GM12878 (cell line): ENCODE results near the gene OTC. TPM values are rescaled to one million over a fixed set of nuclear protein-coding genes. Genes with fewer than 3 reads are reported as not detected.

ENCODE experiments used
- ATAC-seq: fragments of 200-7000 bp; cut with Tn5 transposase; 3 replicates; pipeline ENCODE4 v1.9.1; 2020; ENCODE audit warnings: mild to moderate bottlenecking, moderate library complexity
- BruUV-seq: library from RNA; stranded (reverse); fragments of 400-500 nt; replicated peaks from 2 replicates; lab custom pipeline; 2021; lab: Mats Ljungman, UMichigan
- CTCF ChIA-PET: fragments of 300-600 bp; sonication (Branson Sonifier 250); formaldehyde crosslinking; extraction: SDS; loops from one replicate; lab custom pipeline; 2021; ENCODE audit warnings: inconsistent platforms; lab: Yijun Ruan, JAX
- POLR2A ChIA-PET: fragments of 350-600 bp; formaldehyde crosslinking; extraction: SDS; loops from one replicate; lab custom pipeline; 2021; ENCODE audit warnings: inconsistent platforms; lab: Charles Lee
- RAD21 ChIA-PET: fragments of 300-600 bp; sonication (Branson Sonifier 250); formaldehyde crosslinking; loops from one replicate; lab custom pipeline; 2023; ENCODE audit warnings: antibody characterized with exemption; ENCODE audit not compliant: unreplicated experiment; lab: Charles Lee
- SMC1A ChIA-PET: fragments of 300-600 bp; sonication (Branson Sonifier 250); formaldehyde crosslinking; loops from one replicate; lab custom pipeline; 2023; ENCODE audit not compliant: unreplicated experiment, uncharacterized antibody; lab: Charles Lee
- DNase-seq: peaks from one replicate; pipeline ENCODE4 v3.0.0-alpha.2; 2011; ENCODE audit warnings: low read depth, low spot score
- FAIRE-seq: peaks from 3 replicates; lab custom pipeline; 2011; peaks lifted over from hg19 to GRCh38; lab: Jason Lieb, UNC
- H2AFZ ChIP-seq: 2 replicates; pipeline ENCODE4 v1.6.0; 2011; ENCODE audit warnings: low read depth, low read length, control low read depth; ENCODE audit not compliant: control insufficient read depth
- H3K27ac ChIP-seq: 2 replicates; pipeline ENCODE4 v1.5.1; 2011; ENCODE audit warnings: control low read depth; ENCODE audit not compliant: control insufficient read depth, insufficient read depth
- H3K27me3 ChIP-seq, 2 experiments: replicated peaks in 1 of 2; 2 replicates each; pipeline versions ENCODE4 v1.6.0 to v1.6.1; 2011; ENCODE audit warnings: low read length in 1 of 2; ENCODE audit not compliant: control insufficient read depth in 2 of 2, insufficient read depth in 2 of 2
- H3K36me3 ChIP-seq, 2 experiments: 2 replicates each; pipeline ENCODE4 v1.5.1; 2011; ENCODE audit warnings: low read length in 1 of 2; ENCODE audit not compliant: control insufficient read depth in 2 of 2, insufficient read depth in 2 of 2
- H3K4me1 ChIP-seq: 2 replicates; pipeline ENCODE4 v1.6.1; 2011; ENCODE audit warnings: mild to moderate bottlenecking, low read length, moderate library complexity, mixed read lengths; ENCODE audit not compliant: control insufficient read depth, insufficient read depth
- H3K4me2 ChIP-seq: 2 replicates; pipeline ENCODE4 v1.6.0; 2011; ENCODE audit warnings: control low read depth; ENCODE audit not compliant: control insufficient read depth, insufficient read depth
- H3K4me3 ChIP-seq: fragments of 200-600 bp; sonication (generic); 2 replicates; pipeline ENCODE4 v1.5.1; 2016
- H3K79me2 ChIP-seq: 2 replicates; pipeline ENCODE4 v1.6.0; 2011; ENCODE audit warnings: low read length; ENCODE audit not compliant: control insufficient read depth, insufficient read depth
- H3K9ac ChIP-seq: 2 replicates; pipeline ENCODE4 v1.8.0; 2011; ENCODE audit warnings: low read length, control low read depth, mixed read lengths; ENCODE audit not compliant: control insufficient read depth, insufficient read depth
- H3K9me3 ChIP-seq: replicated peaks from 3 replicates; pipeline ENCODE4 v1.5.1; 2011; ENCODE audit warnings: mild to moderate bottlenecking, low read length; ENCODE audit not compliant: control insufficient read depth, insufficient read depth
- H4K20me1 ChIP-seq: 2 replicates; pipeline ENCODE4 v1.6.0; 2011; ENCODE audit not compliant: control insufficient read depth, insufficient read depth
- BRCA1 ChIP-seq: IDR thresholded peaks from 2 replicates; pipeline ENCODE4 v1.6.1; 2011; ENCODE audit warnings: low read depth, low read length, improper control_type of control experiment
- CBX5 ChIP-seq: sonication (generic); IDR thresholded peaks from 2 replicates; pipeline ENCODE4 v1.6.1; 2016; ENCODE audit warnings: low read depth, moderate library complexity, mild to moderate bottlenecking, inconsistent platforms
- CHD2 ChIP-seq: IDR thresholded peaks from 2 replicates; pipeline ENCODE4 v1.6.1; 2011; ENCODE audit warnings: low read depth, low read length, improper control_type of control experiment, borderline replicate concordance
- ETV6 ChIP-seq, 2 experiments: fragments of 450-650 bp in 1 of 2; IDR thresholded peaks in 1 of 2; conservative IDR thresholded peaks in 1 of 2; 2 replicates each; pipeline ENCODE4 v1.6.1; 2014; ENCODE audit warnings: antibody characterized with exemption in 1 of 2, borderline replicate concordance in 1 of 2, low read depth in 1 of 2, mild to moderate bottlenecking in 1 of 2, moderate library complexity in 1 of 2
- GABPA ChIP-seq: IDR thresholded peaks from 2 replicates; pipeline ENCODE4 v1.6.1; 2014; ENCODE audit warnings: antibody characterized with exemption, low read depth, mild to moderate bottlenecking, inconsistent platforms
- IKZF2 ChIP-seq, 2 experiments: fragments of 450-650 bp; IDR thresholded peaks; 2 replicates each; pipeline ENCODE4 v1.6.1; 2017; ENCODE audit warnings: mild to moderate bottlenecking in 2 of 2, moderate library complexity in 2 of 2
- KAT2A ChIP-seq: conservative IDR thresholded peaks from 2 replicates; pipeline ENCODE4 v1.6.1; 2011; ENCODE audit warnings: low read depth, low read length; ENCODE audit not compliant: control insufficient read depth
- MEF2A ChIP-seq: IDR thresholded peaks from 2 replicates; pipeline ENCODE4 v1.6.1; 2011; ENCODE audit warnings: low read depth, mild to moderate bottlenecking, low read length, moderate library complexity; ENCODE audit not compliant: insufficient read depth
- NFYB ChIP-seq: IDR thresholded peaks from 2 replicates; pipeline ENCODE4 v1.6.1; 2011; ENCODE audit warnings: low read depth, mild to moderate bottlenecking, low read length, improper control_type of control experiment, moderate library complexity; ENCODE audit not compliant: insufficient read depth
- POLR2AphosphoS2 ChIP-seq: IDR thresholded peaks from 2 replicates; pipeline ENCODE4 v1.6.1; 2011; ENCODE audit warnings: low read depth, mild to moderate bottlenecking, low read length, improper control_type of control experiment, moderate library complexity
- SP1 ChIP-seq: IDR thresholded peaks from one replicate; pipeline ENCODE4 v1.6.1; 2011; ENCODE audit warnings: low read depth, low read length
- STAT3 ChIP-seq: IDR thresholded peaks from 2 replicates; pipeline ENCODE4 v1.6.1; 2011; ENCODE audit warnings: low read depth, low read length, improper control_type of control experiment
- SUPT20H ChIP-seq: IDR thresholded peaks from 2 replicates; pipeline ENCODE4 v1.6.1; 2011; ENCODE audit warnings: low read depth, mild to moderate bottlenecking, low read length, moderate library complexity, borderline replicate concordance; ENCODE audit not compliant: control insufficient read depth
- TAF1 ChIP-seq: IDR thresholded peaks from 2 replicates; pipeline ENCODE4 v1.6.1; 2011; ENCODE audit warnings: mild to moderate bottlenecking, low read depth, low read length, borderline replicate concordance
- WRNIP1 ChIP-seq: IDR thresholded peaks from 2 replicates; pipeline ENCODE4 v1.6.1; 2011; ENCODE audit warnings: low read depth, low read length, improper control_type of control experiment, borderline replicate concordance
- ZBED1 ChIP-seq: IDR thresholded peaks from 2 replicates; pipeline ENCODE4 v1.6.1; 2016; ENCODE audit warnings: borderline replicate concordance
- WGBS: methylation state at CpG from one replicate; pipeline ENCODE4 v1.1.6; 2016; ENCODE audit warnings: low lambda C conversion rate; ENCODE audit not compliant: insufficient replicate concordance, insufficient coverage; ENCODE audit errors: missing lambda C conversion rate; 5-methylcytosine and 5-hydroxymethylcytosine counted together
- in situ Hi-C: fragments of 300-500 bp; cut with MboI; formaldehyde crosslinking; loops from 9 replicates; pipeline ENCODE4 v1.14.3; 2018; ENCODE audit warnings: mixed read lengths
- intact Hi-C: fragments of 100-400 bp; cut with micrococcal nuclease; formaldehyde crosslinking; loops from one replicate; pipeline ENCODE4 v1.14.2; 2022; ENCODE audit not compliant: unreplicated experiment
- polyA plus RNA-seq, 11 experiments: library from polyadenylated mRNA; depleted of rRNA in 4 of 11; unstranded in 6 of 11; stranded (reverse) in 5 of 11; fragments of >200 nt; fragmentation: Nextera tagmentation in 4 of 11; fragmentation: Illumina TruSeq in 1 of 11; extraction: Ambion mirVana in 4 of 11; extraction: Trizol in 1 of 11; gene quantifications; 1 replicate in 1 of 11; 2 replicates in 10 of 11; pipeline versions ENCODE4 v1.2.1 to v1.2.3, GENCODE V29; 2011 to 2016; ENCODE audit warnings: inconsistent platforms in 2 of 11, missing spikeins in 2 of 11, low read depth in 1 of 11
- total RNA-seq, 4 experiments: library from RNA; depleted of rRNA in 3 of 4; stranded (reverse); fragments of >200 nt in 3 of 4; fragmentation: Illumina TruSeq in 1 of 4; extraction: Trizol in 1 of 4; gene quantifications; 2 replicates each; pipeline versions ENCODE4 v1.2.1 to v1.2.3, GENCODE V29; 2013 to 2021
- TF ChIP-seq, protein P1 (sequence below): IDR thresholded peaks from 2 replicates; pipeline ENCODE4 v1.6.1; 2012; ENCODE audit warnings: low read depth, low read length, improper control_type of control experiment
- TF ChIP-seq, protein P2 (sequence below): fragments of 450-650 bp; formaldehyde crosslinking; IDR thresholded peaks from 2 replicates; pipeline ENCODE4 v1.4.0; 2022; ENCODE audit warnings: mild to moderate bottlenecking, moderate library complexity

Gene OTC
- total and polyA plus RNA-seq, 10 of the 15 experiments (the other 5 are each of a cell fraction or from before 2014, with no cell fraction given): not detected

DNA sequence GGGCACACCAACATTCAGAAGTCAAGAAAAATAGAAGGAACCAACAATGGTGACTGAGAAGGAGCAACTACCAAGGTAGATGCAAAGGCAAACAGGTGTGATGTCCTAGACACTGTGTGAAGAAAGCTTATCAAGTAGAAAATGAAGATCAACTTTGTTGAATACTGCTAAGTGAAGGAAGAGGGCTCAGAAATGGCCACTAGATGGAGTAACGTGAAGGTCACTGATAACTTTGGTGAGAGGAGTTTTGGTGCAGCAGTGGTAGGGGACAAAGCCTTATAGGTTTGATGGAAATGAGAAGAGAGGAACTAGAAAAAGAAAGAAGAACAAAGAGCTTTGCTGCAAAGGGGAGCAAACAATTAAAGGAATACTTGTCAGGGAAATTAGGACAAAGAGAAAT lies 23.5 kb downstream of the OTC start (continued):
- TF ChIP-seq BRCA1 (no peak), SP1 (no peak), GABPA (no peak)

DNA sequence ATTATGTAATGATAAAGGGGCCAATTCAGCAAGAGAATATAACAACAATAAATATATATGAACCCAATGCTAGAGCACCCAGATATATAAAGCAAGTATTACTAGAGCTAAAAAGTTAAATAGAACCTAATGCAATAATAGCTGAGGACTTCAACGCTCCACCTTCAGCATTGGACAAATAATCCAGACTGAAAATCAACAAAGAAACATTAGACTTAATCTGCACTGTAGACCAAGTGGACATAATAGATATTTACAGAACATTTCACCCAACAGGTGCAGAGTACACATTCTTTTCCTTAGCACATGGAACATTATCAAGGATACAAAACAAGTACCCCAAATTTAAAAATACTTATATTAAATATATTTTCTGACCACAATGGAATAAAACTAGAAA lies 24.3 kb downstream of the OTC start:
- Histone ChIP-seq H2AFZ (no peak overlapping the region), H3K27me3 (peaks cover 0 to 3% of the 10 kb centered on the region in 2 experiments; a peak in 1 of 4 replicates), H3K9ac (no peak overlapping the region), H3K36me3 (no peaks in the 10 kb centered on the region), H3K4me1 (no peaks in the 10 kb centered on the region), H4K20me1 (no peaks in the 10 kb centered on the region), H3K9me3 (no peaks in the 10 kb centered on the region), H3K79me2 (no peaks in the 10 kb centered on the region), H3K4me2 (no peak overlapping the region), H3K4me3 (no peak overlapping the region), H3K27ac (no peak overlapping the region)
- ChIA-PET CTCF (interaction anchor here (1.6 kb wide), 1 partner anchor 11 kb away, joined by 5 read pairs; no protein-coding TSS in a partner anchor), RAD21 (no interaction called here), POLR2A (no interaction called here), SMC1A (interaction anchor here (1.0 to 1.3 kb wide), 2 partner anchors 11 kb away, joined by 3 read pairs; no protein-coding TSS in a partner anchor)
- no peak for FAIRE-seq
- no peak for ATAC-seq
- 0% methylated on average over 1 of the region's 1 CpG for WGBS
- DNase-seq: no peak
- intact Hi-C loops: no loop called here
- BruUV-seq: no TSS peak
- in situ Hi-C loops: no loop called here
- no peak for TF ChIP-seq SUPT20H
- TF ChIP-seq BRCA1: no peak
- TF ChIP-seq STAT3: no peak
- TF ChIP-seq ETV6 (conservative IDR thresholded peaks at IDR 0.05 in 1 of 2, IDR thresholded peaks at IDR 0.05 in 1 of 2; ENCODE audit: borderline replicate concordance in 1 of 2, low read depth in 1 of 2): no peak
- no peak for TF ChIP-seq CHD2
- TF ChIP-seq NFYB: no peak
- no peak for TF ChIP-seq TAF1
- TF ChIP-seq MEF2A: no peak
- TF ChIP-seq ZBED1: no peak
- TF ChIP-seq KAT2A: no peak
- TF ChIP-seq IKZF2 (IDR thresholded peaks at IDR 0.05): no peak
- TF ChIP-seq CBX5: no peak
- TF ChIP-seq WRNIP1: no peak
- TF ChIP-seq, protein P1, sequence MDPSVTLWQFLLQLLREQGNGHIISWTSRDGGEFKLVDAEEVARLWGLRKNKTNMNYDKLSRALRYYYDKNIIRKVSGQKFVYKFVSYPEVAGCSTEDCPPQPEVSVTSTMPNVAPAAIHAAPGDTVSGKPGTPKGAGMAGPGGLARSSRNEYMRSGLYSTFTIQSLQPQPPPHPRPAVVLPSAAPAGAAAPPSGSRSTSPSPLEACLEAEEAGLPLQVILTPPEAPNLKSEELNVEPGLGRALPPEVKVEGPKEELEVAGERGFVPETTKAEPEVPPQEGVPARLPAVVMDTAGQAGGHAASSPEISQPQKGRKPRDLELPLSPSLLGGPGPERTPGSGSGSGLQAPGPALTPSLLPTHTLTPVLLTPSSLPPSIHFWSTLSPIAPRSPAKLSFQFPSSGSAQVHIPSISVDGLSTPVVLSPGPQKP: no peak
- no peak for TF ChIP-seq POLR2AphosphoS2
- TF ChIP-seq, protein P2, sequence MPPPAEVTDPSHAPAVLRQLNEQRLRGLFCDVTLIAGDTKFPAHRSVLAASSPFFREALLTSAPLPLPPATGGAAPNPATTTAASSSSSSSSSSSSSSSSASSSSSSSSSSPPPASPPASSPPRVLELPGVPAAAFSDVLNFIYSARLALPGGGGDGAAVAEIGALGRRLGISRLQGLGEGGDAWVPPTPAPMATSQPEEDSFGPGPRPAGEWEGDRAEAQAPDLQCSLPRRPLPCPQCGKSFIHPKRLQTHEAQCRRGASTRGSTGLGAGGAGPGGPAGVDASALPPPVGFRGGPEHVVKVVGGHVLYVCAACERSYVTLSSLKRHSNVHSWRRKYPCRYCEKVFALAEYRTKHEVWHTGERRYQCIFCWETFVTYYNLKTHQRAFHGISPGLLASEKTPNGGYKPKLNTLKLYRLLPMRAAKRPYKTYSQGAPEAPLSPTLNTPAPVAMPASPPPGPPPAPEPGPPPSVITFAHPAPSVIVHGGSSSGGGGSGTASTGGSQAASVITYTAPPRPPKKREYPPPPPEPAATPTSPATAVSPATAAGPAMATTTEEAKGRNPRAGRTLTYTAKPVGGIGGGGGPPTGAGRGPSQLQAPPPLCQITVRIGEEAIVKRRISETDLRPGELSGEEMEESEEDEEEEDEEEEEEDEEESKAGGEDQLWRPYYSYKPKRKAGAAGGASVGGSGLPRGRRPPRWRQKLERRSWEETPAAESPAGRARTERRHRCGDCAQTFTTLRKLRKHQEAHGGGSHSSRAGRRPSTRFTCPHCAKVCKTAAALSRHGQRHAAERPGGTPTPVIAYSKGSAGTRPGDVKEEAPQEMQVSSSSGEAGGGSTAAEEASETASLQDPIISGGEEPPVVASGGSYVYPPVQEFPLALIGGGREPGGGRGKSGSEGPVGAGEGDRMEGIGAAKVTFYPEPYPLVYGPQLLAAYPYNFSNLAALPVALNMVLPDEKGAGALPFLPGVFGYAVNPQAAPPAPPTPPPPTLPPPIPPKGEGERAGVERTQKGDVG (CRISPR knock-in tag): no peak
